Stimulated activated CD4-positive, alpha-beta T cell treated with anti-CD3 and anti-CD28 coated beads, Interleukin-4, amount 100 ng/mL, for 4 hours (primary cell): ENCODE data around the gene CABCOCO1.
"Not testable (repeated sequence)": the region's sequence is repeated elsewhere in the genome, so short reads cannot be mapped to it uniquely, and the experiment has no call there.

Source experiments
- DNase-seq, 2 experiments: peaks; one replicate each; pipeline ENCODE4 v3.0.0-alpha.2; 2020

CABCOCO1 gene

GRCh38 chr10:61719906-61720305 is 57.2 kb downstream of the CABCOCO1 start:
- DNase-seq: no peak

- no peak for DNase-seq
Observed at GRCh38 chr10:61721431-61721830, 58.7 kb downstream of the CABCOCO1 start.

DNA sequence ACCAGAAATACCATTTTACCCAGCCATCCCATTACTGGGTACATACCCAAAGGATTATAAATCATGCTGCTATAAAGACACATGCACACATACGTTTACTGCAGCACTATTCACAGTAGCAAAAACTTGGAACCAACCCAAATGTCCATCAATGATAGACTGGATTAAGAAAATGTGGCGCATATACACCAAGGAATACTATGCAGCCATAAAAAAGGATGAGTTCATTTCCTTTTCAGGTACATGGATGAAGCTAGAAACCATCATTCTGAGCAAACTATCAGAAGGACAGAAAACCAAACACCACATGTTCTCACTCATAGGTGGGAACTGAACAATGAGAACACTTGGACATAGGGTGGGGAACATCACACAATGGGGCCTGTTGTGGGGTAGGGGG is 62.5 kb downstream of the CABCOCO1 start:
- DNase-seq: not testable (repeated sequence)

DNA sequence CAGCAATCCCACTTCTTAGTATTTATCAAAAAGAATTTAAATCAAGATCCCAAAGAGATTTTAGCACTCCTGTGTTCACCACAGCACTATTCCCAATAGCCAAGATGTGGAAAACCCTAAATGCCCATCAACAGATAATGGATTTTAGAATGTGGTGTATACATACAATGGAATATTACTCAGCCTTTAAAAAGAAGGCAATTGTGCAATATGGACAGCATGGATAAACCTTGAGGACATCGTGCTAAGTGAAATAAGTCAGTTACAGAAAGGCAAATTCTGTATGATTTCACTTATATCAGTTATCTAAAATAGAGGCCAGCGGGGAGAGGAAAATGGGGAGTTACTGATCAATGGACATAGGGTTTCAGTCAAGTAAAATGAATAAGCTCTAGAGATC is 66.9 kb downstream of the CABCOCO1 start:
- DNase-seq: no peak

DNA sequence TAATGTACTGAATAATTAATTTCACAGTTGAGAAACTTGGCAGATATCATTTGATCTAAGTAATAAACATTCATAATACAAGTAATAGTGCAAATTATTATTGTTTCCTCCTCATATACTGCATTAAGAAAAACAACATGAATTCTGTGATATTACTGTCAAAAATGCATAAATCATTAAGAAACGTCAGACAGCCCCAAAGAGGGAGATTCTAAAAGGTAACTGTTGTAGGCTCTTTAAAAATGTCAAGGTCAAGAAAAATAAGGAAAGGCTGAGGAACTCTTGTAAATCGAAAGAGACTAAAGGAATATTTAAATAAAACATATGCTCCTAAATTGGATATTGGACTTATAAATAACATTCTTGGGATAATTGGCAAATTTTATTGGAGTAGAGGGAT is 67.9 kb downstream of the CABCOCO1 start:
- no peak for DNase-seq

DNA sequence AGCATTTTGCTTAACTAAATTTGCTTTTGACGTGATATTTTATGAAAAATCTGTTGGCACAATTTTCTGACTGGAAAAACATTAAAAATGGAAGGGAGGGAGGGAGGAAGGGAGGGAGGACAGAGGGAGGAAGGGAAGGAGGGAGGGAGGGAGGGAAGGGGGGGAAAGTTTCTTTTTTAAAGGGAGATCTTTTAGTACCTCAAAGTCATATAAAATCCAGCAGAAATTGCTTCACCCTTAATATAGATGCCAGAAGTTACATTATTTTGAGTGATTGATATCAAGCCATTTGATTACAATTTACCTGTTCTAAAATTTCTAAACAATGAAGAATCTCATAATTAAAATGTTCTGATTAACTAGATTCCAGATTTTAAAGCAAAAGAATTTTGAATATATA is 68.9 kb downstream of the CABCOCO1 start:
- no peak for DNase-seq

- DNase-seq: no peak
Observed at GRCh38 chr10:61732629-61733278, 70.0 kb downstream of the CABCOCO1 start.

DNA sequence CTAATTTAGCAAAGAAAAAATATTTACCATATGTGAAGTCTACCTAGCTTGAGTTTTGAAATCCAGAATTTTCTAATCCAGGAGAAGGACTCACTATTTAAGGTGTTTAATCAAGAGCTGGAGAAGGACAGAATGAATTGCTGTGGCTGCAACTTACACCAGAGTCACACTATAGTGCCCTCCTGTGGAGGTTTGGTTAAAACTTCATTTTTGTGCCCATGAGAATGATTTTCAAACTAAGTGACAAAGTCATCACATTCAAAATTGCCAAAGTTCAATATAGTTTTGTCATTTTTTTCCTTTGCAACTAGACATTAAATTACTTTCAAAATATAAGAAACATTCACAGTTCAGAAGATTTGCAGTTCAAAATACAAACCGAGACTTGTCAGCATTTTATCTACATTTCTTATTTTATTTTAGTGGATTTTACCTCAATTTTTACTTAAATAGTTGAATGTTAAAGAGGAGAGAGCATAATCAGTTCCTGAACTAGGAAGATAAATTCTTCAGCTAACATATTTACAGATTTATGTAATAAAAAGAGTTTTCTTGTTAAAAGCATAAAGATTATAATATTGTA is 70.7 kb downstream of the CABCOCO1 start:
- no peak for DNase-seq

DNA sequence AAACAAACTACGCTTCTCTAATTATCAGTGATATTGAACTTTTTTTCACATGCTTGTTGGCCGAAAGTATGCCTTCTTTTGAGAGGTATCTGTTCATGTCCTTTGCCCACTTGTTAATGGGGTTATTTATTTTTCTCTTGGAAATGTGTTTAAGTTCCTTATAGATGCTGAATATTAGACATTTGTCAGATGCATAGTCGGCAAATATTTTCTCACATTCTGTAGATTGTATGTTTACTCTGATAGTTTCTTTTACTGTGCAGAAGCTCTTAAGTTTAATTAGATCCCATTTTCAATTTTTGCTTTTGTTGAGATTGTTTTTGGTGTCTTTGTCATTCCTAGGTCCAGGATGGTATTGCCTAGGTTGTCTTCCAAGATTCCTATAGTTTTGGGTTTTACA is 73.2 kb downstream of the CABCOCO1 start:
- no peak for DNase-seq

- not testable (repeated sequence) for DNase-seq
Observed at GRCh38 chr10:61737455-61737854, 74.7 kb downstream of the CABCOCO1 start.

DNA sequence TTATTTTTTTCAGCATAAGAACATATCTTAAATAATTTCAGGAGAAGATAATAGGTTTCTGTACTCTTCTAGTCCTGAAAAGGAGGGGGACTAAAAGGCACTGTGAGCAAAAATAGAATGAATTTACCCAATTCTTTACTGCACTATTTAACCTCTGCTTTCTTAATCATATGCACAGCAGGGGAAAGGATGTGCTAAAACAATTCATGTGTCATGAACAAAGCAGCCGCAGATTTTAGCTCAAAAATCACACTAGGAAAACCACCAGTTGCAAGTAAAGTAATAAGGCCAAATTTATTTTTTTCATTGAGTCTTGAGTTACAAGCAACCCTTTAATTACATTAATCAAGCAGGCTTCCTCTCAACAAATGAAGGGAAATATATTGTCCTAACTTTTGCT is 80.1 kb downstream of the CABCOCO1 start:
- no peak for DNase-seq

GRCh38 chr10:61744469-61744868 is 81.7 kb downstream of the CABCOCO1 start:
- no peak for DNase-seq

DNA sequence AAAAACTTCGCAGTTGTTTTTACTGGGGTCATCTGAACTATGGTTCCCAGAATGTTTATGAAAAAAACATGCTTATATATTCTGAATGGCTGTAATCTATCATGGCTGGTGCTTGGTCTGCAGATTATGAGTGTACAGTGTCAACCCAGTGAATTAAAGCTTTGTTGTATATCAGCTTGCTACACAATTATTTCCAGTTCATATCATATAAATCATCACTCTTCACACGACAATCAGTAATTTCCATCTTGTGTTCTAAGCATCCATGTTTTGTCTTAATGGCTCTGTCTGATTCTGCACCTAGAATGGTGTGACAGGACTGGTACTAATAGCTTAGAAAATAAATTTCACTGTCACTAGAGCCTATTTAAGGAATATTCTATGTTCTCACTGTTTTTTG is 83.6 kb downstream of the CABCOCO1 start:
- no peak for DNase-seq

- no peak for DNase-seq
Observed at GRCh38 chr10:61747307-61747706, 84.6 kb downstream of the CABCOCO1 start.

DNA sequence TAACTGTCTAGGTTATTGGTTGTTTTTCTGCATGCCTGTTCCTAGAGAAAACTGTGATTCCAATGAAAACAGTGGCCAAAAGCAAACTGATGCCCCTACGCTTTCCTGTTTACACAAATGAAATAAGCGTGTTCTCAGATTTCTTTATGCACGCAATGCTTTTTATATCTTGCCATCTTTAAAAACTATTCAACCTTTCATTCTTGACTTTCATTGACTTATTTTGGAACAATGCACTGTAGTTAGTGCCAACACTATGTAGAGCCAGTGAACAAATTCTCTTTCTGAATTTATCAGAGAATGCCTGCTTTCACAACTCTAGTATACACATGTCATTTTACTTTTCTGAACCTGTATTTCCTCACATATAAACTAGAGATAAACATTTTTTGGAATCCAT is 86.6 kb downstream of the CABCOCO1 start:
- DNase-seq: no peak

DNA sequence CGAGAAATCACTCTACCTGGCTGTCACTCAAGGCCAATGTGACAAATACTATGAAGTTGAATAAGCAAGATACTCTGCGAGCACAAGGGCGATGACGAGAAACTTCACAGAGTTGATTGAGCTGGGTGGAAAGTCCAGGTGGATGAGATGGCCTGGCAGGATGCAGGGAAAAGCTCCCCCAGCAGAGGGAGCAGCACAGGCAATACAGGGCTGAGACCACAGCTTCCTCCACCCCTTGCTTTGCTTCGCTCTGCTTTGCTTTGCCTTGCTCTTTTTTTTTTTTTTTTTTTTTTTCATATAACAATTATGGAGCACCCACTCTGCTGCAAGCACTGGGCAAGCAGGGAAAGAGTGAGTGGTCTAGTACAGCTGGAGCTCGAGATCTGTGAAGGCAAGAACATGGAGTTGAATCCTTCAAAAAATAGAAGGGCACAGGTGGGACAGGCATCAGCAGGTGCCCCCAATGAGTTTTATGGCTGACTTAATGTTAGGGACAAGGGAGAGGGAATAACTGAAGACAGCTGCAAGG is 88.3 kb downstream of the CABCOCO1 start:
- peak; percentile 61 to 64 for DNase-seq

DNA sequence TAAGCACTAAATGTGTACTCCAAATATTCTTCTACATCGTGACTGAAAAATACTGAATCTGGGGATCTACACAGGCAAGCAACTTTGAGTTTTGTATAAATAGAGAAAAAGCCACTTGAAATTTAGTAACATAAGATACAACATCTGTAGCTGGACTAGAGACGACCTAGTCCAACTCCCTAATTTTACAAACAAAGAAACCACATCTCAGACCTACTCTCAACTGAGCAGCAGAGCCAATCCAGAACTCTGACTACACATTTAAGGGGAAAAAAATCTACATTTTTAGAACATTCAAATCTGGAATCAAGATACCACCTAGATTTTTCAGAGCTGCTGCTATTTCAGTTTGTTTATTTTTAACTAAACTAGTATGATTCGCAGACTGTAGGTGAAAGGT is 88.9 kb downstream of the CABCOCO1 start:
- DNase-seq: no peak

DNA sequence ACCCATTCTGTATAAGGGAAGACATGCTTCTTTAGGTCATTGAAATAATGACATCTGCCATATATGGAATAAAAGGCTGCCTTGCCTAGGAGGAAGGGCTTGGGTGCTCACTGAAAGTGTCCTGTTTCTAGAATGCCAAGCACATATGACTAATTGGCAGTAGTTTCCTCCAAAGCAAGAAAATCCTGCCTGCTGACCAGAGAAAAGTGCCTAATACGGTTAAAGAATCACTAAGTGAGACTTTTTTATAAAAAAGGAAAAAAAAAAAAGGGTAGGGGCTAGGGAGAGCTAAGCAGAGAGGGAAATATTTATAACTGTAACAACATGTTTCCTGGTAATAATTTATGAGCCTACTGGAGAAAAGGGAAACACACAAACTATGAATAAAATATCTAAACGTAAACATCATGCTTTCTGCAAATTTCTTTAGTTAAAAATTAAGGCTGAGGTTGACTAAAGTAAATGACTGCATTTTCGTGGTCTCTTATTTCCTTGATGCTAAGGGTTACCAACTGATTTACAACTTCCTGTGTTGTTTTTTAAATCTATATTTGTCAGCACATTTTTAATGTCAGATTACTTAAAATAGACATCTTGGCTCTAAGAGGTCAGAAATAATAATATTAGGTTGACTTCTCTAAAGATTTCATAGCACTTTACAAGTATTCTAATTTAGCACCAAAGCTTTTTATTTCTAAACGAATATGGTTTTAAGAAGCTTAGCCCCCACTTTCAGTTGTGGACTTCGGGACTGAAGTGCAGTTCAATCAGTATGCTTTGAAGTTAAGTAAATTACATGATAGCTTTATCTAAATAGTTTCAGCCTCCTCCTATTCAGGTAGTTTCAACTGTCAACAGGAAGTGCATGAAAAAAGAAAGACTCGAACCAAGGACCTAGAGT is 89.6 kb downstream of the CABCOCO1 start:
- DNase-seq: no peak

- DNase-seq: no peak
Observed at GRCh38 chr10:61753453-61753852, 90.7 kb downstream of the CABCOCO1 start.

DNA sequence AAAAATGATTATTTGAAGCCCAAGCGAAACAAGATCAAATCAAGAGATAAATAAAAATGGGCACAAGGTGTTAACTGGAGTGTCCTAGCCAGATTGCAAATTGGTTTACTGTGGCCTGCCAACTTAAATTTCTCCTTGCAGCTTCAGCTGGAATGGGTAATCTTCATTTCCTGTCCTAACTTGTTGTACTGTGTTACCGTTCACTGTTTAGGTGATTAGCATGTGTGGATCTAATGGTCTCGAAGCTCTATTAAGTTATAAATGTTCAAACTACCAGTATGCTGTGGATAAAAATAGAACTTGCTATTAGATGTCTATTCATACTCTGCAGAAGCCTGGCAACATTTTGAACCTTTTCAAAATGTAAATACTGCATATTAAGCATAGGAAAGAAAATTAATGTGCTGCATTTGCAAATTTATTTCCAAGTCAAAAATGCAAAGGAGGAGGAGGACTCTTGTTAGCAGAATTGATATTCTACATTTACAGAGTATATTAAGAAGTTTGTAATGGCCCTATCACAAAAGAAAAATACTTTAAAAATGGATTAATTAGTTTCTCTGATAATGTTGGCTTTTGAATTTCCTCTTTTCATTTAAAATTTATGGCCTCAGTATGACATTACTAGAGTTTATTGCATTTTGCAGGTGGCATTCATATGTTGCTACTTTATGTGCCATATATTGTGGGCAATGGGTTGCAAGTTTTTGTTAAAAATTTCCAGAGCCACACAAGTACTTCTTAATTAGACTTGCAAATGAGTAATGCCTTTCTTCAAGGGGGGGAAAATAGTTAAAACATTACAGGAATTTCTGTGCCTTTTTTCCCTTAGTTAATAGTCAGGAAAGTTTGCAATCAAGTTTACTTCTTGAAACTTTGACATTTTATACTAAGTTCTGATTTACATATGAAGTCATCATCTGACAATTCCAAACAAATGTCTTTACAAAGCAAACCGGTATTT is 92.1 kb downstream of the CABCOCO1 start:
- DNase-seq: no peak

- no peak for DNase-seq
Observed at GRCh38 chr10:61757001-61757400, 94.3 kb downstream of the CABCOCO1 start.
